AG04449 (cell line): ENCODE data around the gene TANK.

Experiments
- CTCF ChIA-PET: fragments of 350-600 bp; formaldehyde crosslinking; extraction: SDS; loops from one replicate; lab custom pipeline; 2021; ENCODE audit warnings: antibody characterized with exemption; lab: Yijun Ruan, JAX
- POLR2A ChIA-PET: fragments of 400-600, 350-600 bp; formaldehyde crosslinking; extraction: SDS; loops from one replicate; lab custom pipeline; 2020; ENCODE audit warnings: antibody characterized with exemption, inconsistent platforms; lab: Yijun Ruan, JAX
- DNase-seq: peaks from one replicate; pipeline ENCODE4 v3.0.0-alpha.2; 2010; ENCODE audit warnings: low read depth, low spot score
- H3K4me3 ChIP-seq: 2 replicates; pipeline ENCODE4 v1.5.1; 2011; ENCODE audit warnings: low read depth, mild to moderate bottlenecking, control low read depth, low read length
- TF ChIP-seq, protein P1 (sequence below): IDR thresholded peaks from one replicate; pipeline ENCODE4 v1.5.1; 2011; ENCODE audit warnings: mild to moderate bottlenecking, moderate library complexity, low read length, control low read depth, inconsistent platforms; ENCODE audit not compliant: insufficient read depth; ENCODE audit errors: missing control alignments

The TANK gene

DNA sequence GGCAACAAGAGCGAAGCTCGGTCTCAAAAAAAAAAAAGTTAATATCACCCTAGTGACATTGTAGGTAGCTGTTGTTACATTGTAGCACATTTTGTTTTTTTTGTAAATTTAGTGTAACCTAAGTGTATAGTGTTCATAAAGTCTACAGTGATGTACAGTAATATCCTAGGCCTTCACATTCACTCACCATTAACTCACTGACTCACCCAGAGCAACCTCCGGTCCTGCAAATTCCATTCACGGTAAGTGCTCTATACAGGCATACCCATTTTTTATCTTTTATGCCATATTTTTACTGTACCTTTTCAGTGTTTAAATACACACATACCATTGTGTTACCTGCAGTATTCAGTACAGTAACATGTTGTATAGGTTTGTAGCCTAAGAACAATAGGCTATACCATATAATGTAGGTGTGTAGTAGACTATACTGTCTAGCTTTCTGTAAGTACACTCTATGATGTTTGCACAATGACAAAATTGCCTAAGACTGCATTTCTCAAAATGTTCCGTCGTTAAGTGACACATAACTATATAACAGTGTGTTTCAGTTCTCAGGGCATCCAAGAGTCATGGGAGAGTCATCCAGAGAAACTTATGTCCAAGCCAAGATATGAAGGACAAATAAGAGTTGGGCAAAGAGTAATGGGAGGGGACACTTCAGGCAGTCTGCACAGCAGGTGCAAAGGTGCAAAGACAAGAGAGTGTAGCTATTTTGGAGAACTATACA lies 68.4 kb downstream of the TANK start:
- CTCF ChIA-PET: no interaction called here
- no peak for DNase-seq
- POLR2A ChIA-PET: no interaction called here
- H3K4me3 ChIP-seq: no peak overlapping the region
- TF ChIP-seq, protein P1, sequence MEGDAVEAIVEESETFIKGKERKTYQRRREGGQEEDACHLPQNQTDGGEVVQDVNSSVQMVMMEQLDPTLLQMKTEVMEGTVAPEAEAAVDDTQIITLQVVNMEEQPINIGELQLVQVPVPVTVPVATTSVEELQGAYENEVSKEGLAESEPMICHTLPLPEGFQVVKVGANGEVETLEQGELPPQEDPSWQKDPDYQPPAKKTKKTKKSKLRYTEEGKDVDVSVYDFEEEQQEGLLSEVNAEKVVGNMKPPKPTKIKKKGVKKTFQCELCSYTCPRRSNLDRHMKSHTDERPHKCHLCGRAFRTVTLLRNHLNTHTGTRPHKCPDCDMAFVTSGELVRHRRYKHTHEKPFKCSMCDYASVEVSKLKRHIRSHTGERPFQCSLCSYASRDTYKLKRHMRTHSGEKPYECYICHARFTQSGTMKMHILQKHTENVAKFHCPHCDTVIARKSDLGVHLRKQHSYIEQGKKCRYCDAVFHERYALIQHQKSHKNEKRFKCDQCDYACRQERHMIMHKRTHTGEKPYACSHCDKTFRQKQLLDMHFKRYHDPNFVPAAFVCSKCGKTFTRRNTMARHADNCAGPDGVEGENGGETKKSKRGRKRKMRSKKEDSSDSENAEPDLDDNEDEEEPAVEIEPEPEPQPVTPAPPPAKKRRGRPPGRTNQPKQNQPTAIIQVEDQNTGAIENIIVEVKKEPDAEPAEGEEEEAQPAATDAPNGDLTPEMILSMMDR: no peak

DNA sequence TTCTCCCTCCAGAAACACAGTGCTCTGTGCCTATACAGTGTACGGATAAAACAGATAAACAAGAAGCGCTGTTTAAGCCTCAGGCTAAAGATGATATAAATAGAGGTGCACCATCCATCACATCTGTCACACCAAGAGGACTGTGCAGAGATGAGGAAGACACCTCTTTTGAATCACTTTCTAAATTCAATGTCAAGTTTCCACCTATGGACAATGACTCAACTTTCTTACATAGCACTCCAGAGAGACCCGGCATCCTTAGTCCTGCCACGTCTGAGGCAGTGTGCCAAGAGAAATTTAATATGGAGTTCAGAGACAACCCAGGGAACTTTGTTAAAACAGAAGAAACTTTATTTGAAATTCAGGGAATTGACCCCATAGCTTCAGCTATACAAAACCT lies 70.7 kb downstream of the TANK start:
- POLR2A ChIA-PET: no interaction called here
- TF ChIP-seq, protein P1: no peak
- no peak overlapping the region for H3K4me3 ChIP-seq
- no peak for DNase-seq
- CTCF ChIA-PET: interaction anchor here (1.3 to 3.9 kb wide), 2 partner anchors 8 to 19 kb away, joined by 10 to 19 read pairs; no protein-coding TSS in a partner anchor

DNA sequence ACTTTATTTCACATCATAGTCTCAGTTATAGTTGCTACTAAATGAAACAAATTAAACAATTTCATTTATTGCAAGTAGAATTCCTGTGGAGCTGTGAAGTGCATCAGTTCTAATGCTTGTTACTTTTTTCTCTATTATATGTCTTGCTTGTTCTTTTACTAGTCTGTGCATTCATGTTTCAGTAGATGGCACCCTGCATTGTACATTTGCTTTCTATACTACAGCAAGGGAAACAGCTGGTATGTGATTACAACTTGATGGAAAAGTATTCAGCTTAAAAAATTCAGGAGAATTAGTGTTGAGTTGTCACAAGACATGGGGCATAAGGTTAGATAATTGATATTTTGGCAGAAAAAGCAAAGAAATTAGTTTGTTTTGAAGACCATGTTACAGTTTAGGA lies 72.3 kb downstream of the TANK start:
- POLR2A ChIA-PET: no interaction called here
- DNase-seq: no peak
- TF ChIP-seq, protein P1: no peak
- no peak overlapping the region for H3K4me3 ChIP-seq
- CTCF ChIA-PET: interaction anchor here (0.8 to 3.9 kb wide), 6 partner anchors 9 to 102 kb away, joined by 3 to 19 read pairs (median 4); no protein-coding TSS in a partner anchor

DNA sequence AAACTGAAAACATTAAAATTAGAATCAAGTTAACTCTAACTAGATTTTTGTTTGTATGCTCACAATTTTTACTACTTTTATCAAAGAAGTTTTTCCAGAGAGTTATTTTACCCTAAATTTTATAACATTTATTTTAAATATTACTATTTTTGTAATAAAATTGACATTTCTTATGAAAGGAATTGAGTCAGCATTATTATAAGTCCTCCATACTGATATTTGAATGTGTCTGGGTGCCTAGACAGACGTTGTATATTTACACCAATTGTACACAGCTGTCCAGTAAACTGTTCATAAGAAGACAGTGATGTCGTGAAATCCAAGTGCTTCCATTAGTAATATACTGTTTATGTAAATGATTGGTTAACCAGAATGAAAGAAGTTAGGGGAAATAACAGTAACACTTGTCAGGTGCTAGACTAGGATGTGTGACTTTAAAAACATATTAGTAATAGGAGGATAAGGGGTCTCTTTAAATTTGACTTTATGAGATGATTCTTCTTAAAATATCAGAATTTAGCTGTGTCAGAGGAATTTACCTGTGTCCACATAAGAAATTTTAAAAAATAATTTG lies 73.7 kb downstream of the TANK start:
- TF ChIP-seq, protein P1: no peak
- DNase-seq: no peak
- H3K4me3 ChIP-seq: no peak overlapping the region
- ChIA-PET POLR2A (no interaction called here), CTCF (interaction anchor here (1.4 to 3.9 kb wide), 3 partner anchors 10 to 40 kb away, joined by 3 to 19 read pairs (median 19); no protein-coding TSS in a partner anchor)

DNA sequence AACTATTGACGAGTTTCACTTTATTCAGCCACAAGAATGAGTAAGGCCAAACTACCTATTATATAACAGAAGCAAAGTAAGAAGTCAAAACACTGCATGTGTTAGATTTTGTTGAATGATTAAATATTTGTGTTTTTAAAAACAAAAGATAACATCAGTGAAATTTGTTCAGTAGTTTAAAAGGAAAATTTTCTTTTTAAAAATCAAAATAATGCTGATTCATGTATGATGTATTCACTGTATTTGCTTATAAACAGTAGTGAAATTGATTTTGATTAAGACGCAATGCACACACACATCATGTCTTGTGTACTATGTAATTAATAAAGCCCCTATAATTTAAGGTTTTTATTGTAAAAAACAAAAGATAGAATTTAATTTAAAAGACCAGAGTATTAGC lies 74.4 kb downstream of the TANK start:
- no peak for DNase-seq
- CTCF ChIA-PET: interaction anchor here (1.3 to 3.9 kb wide), 3 partner anchors 11 to 16 kb away, joined by 6 to 19 read pairs (median 19); no protein-coding TSS in a partner anchor
- TF ChIP-seq, protein P1: no peak
- H3K4me3 ChIP-seq: no peak overlapping the region
- POLR2A ChIA-PET: no interaction called here

DNA sequence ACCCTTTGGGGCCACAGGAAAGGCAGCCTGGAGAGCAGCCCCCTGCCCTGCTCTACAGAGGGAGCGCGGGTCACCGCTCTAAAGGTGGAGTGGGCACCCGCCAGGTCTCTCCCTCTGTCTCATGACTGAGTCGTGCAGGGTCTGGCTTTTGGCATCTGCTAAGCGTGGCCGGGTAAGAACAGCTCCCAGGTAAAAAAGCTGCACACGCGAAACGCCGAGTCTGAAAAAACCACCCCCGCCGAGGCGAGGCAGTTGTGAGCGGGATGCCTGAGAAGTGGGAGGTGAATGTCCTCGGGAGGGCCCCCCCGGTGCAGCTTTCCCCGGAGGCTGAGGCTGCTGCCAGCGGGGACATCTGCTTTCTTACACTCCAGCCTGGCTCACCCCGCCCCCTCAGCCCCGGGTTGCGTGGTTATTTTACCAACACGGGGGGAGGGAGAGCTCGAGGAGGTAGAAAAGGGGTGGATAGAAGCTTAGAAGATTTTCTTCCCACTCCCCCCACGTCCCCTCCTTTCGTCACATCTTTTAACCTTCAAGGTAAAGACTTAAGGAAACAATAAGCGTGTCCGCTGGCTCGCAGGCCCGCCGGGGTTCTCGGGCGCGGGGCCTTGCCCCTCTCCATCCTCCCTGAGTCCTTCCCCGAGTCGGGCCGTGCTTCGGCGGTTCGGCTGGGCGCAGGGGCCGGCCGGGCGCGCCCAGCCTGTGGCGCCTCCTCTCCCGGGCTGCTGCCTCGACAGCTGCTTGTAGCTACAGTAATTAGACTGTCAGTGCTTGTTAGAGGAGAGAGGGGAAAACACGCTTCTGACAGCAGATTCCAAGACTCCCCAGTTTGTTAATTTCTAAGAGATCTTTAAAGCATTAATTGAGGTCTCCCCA lies 77.4 kb downstream of the TANK start:
- no peak for DNase-seq
- CTCF ChIA-PET: interaction anchor here (1.2 to 1.9 kb wide), 4 partner anchors 14 to 36 kb away, joined by 3 to 13 read pairs (median 5); no protein-coding TSS in a partner anchor
- TF ChIP-seq, protein P1: no peak
- H3K4me3 ChIP-seq: peak overlapping the region; percentile 64
- POLR2A ChIA-PET: no interaction called here
